H1 (cell line): Measurements from ENCODE around the gene CELF4. TPM values are rescaled to one million over a fixed set of nuclear protein-coding genes. Genes with fewer than 3 reads are reported as not detected.
A peak's percentile ranks its signal among the peaks of the same experiment; 100 is the strongest.

Experiments
- CTCF ChIA-PET: fragments of 300-600 bp; sonication (Branson Sonifier 250); formaldehyde crosslinking; loops from one replicate; lab custom pipeline; 2021; ENCODE audit not compliant: partially characterized antibody; lab: Charles Lee
- POLR2A ChIA-PET: fragments of 300-600 bp; sonication (Branson Sonifier 250); formaldehyde crosslinking; loops from one replicate; lab custom pipeline; 2021; ENCODE audit warnings: inconsistent platforms; ENCODE audit not compliant: partially characterized antibody; lab: Charles Lee
- DNase-seq, 2 experiments: peaks; one replicate each; pipeline versions ENCODE4 v3.0.0 to v3.0.0-alpha.2; 2010 to 2022; ENCODE audit warnings: low spot score in 2 of 2, low read depth in 1 of 2, mixed read lengths in 1 of 2
- FAIRE-seq: peaks from 2 replicates; lab custom pipeline; 2011; peaks lifted over from hg19 to GRCh38; lab: Jason Lieb, UNC
- H2AFZ ChIP-seq: 2 replicates; pipeline ENCODE4 v1.8.1; 2012; ENCODE audit warnings: low read length, inconsistent platforms
- H2AK5ac ChIP-seq: 2 replicates; pipeline ENCODE4 v1.6.1; 2013; ENCODE audit warnings: low read depth, low read length
- H2BK120ac ChIP-seq: replicated peaks from 2 replicates; pipeline ENCODE3; 2013; ENCODE audit warnings: low read depth, low read length, inconsistent platforms
- H2BK12ac ChIP-seq: 2 replicates; pipeline ENCODE4 v1.6.1; 2013; ENCODE audit warnings: low read depth, low read length
- H2BK15ac ChIP-seq: 2 replicates; pipeline ENCODE4 v1.6.1; 2013; ENCODE audit warnings: low read length
- H2BK20ac ChIP-seq: 2 replicates; pipeline ENCODE4 v1.6.1; 2013; ENCODE audit warnings: low read length
- H2BK5ac ChIP-seq: 2 replicates; pipeline ENCODE4 v1.6.1; 2013; ENCODE audit warnings: low read depth, low read length
- H3K14ac ChIP-seq: 2 replicates; pipeline ENCODE4 v1.6.1; 2013; ENCODE audit warnings: inconsistent platforms; ENCODE audit not compliant: insufficient read length
- H3K18ac ChIP-seq: 2 replicates; pipeline ENCODE4 v1.6.1; 2013; ENCODE audit warnings: low read length; ENCODE audit errors: extremely low read depth
- H3K23ac ChIP-seq: 2 replicates; pipeline ENCODE4 v1.6.1; 2013; ENCODE audit warnings: inconsistent platforms; ENCODE audit not compliant: insufficient read length
- H3K23me2 ChIP-seq: 2 replicates; pipeline ENCODE4 v1.6.1; 2013; ENCODE audit warnings: low read depth, low read length
- H3K27ac ChIP-seq: 2 replicates; pipeline ENCODE4 v1.6.1; 2011; ENCODE audit warnings: low read depth, low read length, inconsistent platforms
- H3K27me3 ChIP-seq, 4 experiments: replicated peaks in 1 of 4; 1 replicate in 1 of 4; 2 replicates in 3 of 4; pipeline versions ENCODE4 v1.6.1 to v1.8.1; 2011 to 2013; ENCODE audit warnings: low read length in 3 of 4, mild to moderate bottlenecking in 3 of 4, inconsistent platforms in 2 of 4, mixed read lengths in 2 of 4, moderate library complexity in 1 of 4; ENCODE audit not compliant: control insufficient read depth in 3 of 4, insufficient read depth in 3 of 4; ENCODE audit errors: extremely low read depth in 1 of 4
- H3K36me3 ChIP-seq, 4 experiments: 2 replicates each; pipeline versions ENCODE4 v1.6.1 to v1.8.1; 2011 to 2013; ENCODE audit warnings: mild to moderate bottlenecking in 4 of 4, low read length in 3 of 4, moderate library complexity in 2 of 4, control low read depth in 1 of 4, inconsistent platforms in 1 of 4; ENCODE audit not compliant: insufficient read depth in 4 of 4, control insufficient read depth in 2 of 4
- H3K4ac ChIP-seq: replicated peaks from 2 replicates; pipeline ENCODE3; 2013; ENCODE audit warnings: low read length, low read depth, mixed read lengths, inconsistent platforms; ENCODE audit not compliant: insufficient read length
- H3K4me1 ChIP-seq, 4 experiments: replicated peaks in 1 of 4; 1 replicate in 1 of 4; 2 replicates in 3 of 4; pipeline versions ENCODE4 v1.6.1 to v1.8.1; 2011 to 2013; ENCODE audit warnings: low read length in 3 of 4, inconsistent platforms in 2 of 4, mixed read lengths in 1 of 4; ENCODE audit not compliant: insufficient read depth in 4 of 4, control insufficient read depth in 3 of 4
- H3K4me2 ChIP-seq, 2 experiments: 2 replicates each; pipeline versions ENCODE4 v1.6.1 to v1.8.1; 2011 to 2013; ENCODE audit warnings: low read depth in 2 of 2, low read length in 2 of 2, control low read depth in 1 of 2, inconsistent platforms in 1 of 2, mild to moderate bottlenecking in 1 of 2; ENCODE audit not compliant: insufficient read depth in 1 of 2
- H3K4me3 ChIP-seq, 4 experiments: fragments of 200-600, 300-600 bp in 1 of 4; sonication (generic), shearing (Covaris generic), sonication (Bioruptor Twin) in 1 of 4; 2 replicates each; pipeline versions ENCODE4 v1.5.1 to v1.8.1; 2011 to 2016; ENCODE audit warnings: low read length in 4 of 4, low read depth in 3 of 4, control low read depth in 2 of 4, inconsistent platforms in 2 of 4, mild to moderate bottlenecking in 2 of 4, mixed read lengths in 1 of 4, moderate library complexity in 1 of 4; ENCODE audit not compliant: insufficient read depth in 2 of 4; ENCODE audit errors: extremely low read depth in 1 of 4
- H3K56ac ChIP-seq: replicated peaks from 2 replicates; pipeline ENCODE3; 2013; ENCODE audit warnings: low read depth, mild to moderate bottlenecking, mixed read lengths, low read length, inconsistent platforms; ENCODE audit not compliant: insufficient read length
- H3K79me1 ChIP-seq: 2 replicates; pipeline ENCODE4 v1.6.1; 2013; ENCODE audit warnings: low read depth, low read length, control low read depth
- H3K79me2 ChIP-seq, 2 experiments: 2 replicates each; pipeline versions ENCODE4 v1.6.1 to v1.8.1; 2012 to 2013; ENCODE audit warnings: low read length in 2 of 2, mild to moderate bottlenecking in 2 of 2, inconsistent platforms in 1 of 2; ENCODE audit not compliant: insufficient read depth in 2 of 2, control insufficient read depth in 1 of 2
- H3K9ac ChIP-seq, 4 experiments: replicated peaks in 1 of 4; 1 replicate in 1 of 4; 2 replicates in 3 of 4; pipeline versions ENCODE4 v1.6.1 to v1.8.1; 2011 to 2013; ENCODE audit warnings: low read depth in 3 of 4, low read length in 3 of 4, control low read depth in 2 of 4, mild to moderate bottlenecking in 2 of 4, moderate library complexity in 2 of 4, inconsistent platforms in 1 of 4; ENCODE audit errors: extremely low read depth in 1 of 4
- H3K9me3 ChIP-seq, 2 experiments: 2 replicates each; pipeline versions ENCODE4 v1.6.1 to v1.8.1; 2012 to 2013; ENCODE audit warnings: mild to moderate bottlenecking in 2 of 2, moderate library complexity in 2 of 2, control low read depth in 1 of 2, inconsistent platforms in 1 of 2, low read depth in 1 of 2, low read length in 1 of 2, mixed read lengths in 1 of 2; ENCODE audit not compliant: insufficient read depth in 2 of 2
- H4K20me1 ChIP-seq, 2 experiments: replicated peaks in 1 of 2; 2 replicates each; pipeline versions ENCODE3 to v1.8.1; 2011 to 2013; ENCODE audit warnings: inconsistent platforms in 2 of 2, low read length in 2 of 2, mild to moderate bottlenecking in 1 of 2; ENCODE audit not compliant: insufficient read depth in 2 of 2, control insufficient read depth in 1 of 2
- H4K5ac ChIP-seq: 2 replicates; pipeline ENCODE4 v1.6.1; 2013; ENCODE audit warnings: low read length, low read depth, mixed read lengths, inconsistent platforms; ENCODE audit not compliant: insufficient read length
- H4K8ac ChIP-seq: 2 replicates; pipeline ENCODE4 v1.8.0; 2013; ENCODE audit warnings: mild to moderate bottlenecking, moderate library complexity, low read length, inconsistent platforms; ENCODE audit not compliant: insufficient read depth; ENCODE audit errors: extremely low read depth
- H4K91ac ChIP-seq: replicated peaks from 2 replicates; pipeline ENCODE3; 2013; ENCODE audit warnings: low read length, mixed read lengths, inconsistent platforms; ENCODE audit not compliant: insufficient read length
- CBX8 ChIP-seq: fragments of 300-800, 300-1000 bp; sonication (generic); IDR thresholded peaks from 2 replicates; pipeline ENCODE4 v1.7.1; 2016; ENCODE audit warnings: low read depth, low read length, borderline replicate concordance
- CTBP2 ChIP-seq: IDR thresholded peaks from 2 replicates; pipeline ENCODE4 v1.7.0; 2011; ENCODE audit warnings: borderline replicate concordance, mild to moderate bottlenecking, moderate library complexity, mixed read lengths, low read length; ENCODE audit not compliant: insufficient read depth, insufficient read length
- FOSL1 ChIP-seq: IDR thresholded peaks from 2 replicates; pipeline ENCODE4 v1.6.1; 2011; ENCODE audit warnings: mild to moderate bottlenecking, low read depth, low read length, moderate library complexity; ENCODE audit not compliant: insufficient read depth
- HDAC2 ChIP-seq, 2 experiments: fragments of 300-600 bp in 1 of 2; sonication (generic) in 1 of 2; IDR thresholded peaks; 2 replicates each; pipeline ENCODE4 v1.6.1; 2011 to 2012; ENCODE audit warnings: low read depth in 2 of 2, low read length in 2 of 2, mild to moderate bottlenecking in 2 of 2, moderate library complexity in 2 of 2, borderline replicate concordance in 1 of 2, inconsistent platforms in 1 of 2
- HDAC6 ChIP-seq: IDR thresholded peaks from one replicate; pipeline ENCODE4 v1.7.1; 2012; ENCODE audit warnings: low read depth, mild to moderate bottlenecking, inconsistent platforms, low read length, moderate library complexity
- JUN ChIP-seq: IDR thresholded peaks from 2 replicates; pipeline ENCODE4 v1.6.1; 2011; ENCODE audit warnings: low read depth, mild to moderate bottlenecking, improper control_type of control experiment, low read length
- PHF8 ChIP-seq: fragments of 200-600 bp; sonication (generic); conservative IDR thresholded peaks from 2 replicates; pipeline ENCODE4 v1.7.1; 2012; ENCODE audit warnings: low read depth, mild to moderate bottlenecking, inconsistent platforms, low read length, moderate library complexity
- RAD21 ChIP-seq, 2 experiments: IDR thresholded peaks in 1 of 2; conservative IDR thresholded peaks in 1 of 2; 2 replicates each; pipeline ENCODE4 v1.6.1; 2011; ENCODE audit warnings: low read depth in 2 of 2, low read length in 2 of 2, improper control_type of control experiment in 1 of 2, inconsistent platforms in 1 of 2, mild to moderate bottlenecking in 1 of 2, moderate library complexity in 1 of 2
- RFX5 ChIP-seq: IDR thresholded peaks from 2 replicates; pipeline ENCODE4 v1.6.1; 2011; ENCODE audit warnings: low read depth, low read length, improper control_type of control experiment, borderline replicate concordance
- SIN3A ChIP-seq, 2 experiments: IDR thresholded peaks in 1 of 2; conservative IDR thresholded peaks in 1 of 2; 2 replicates each; pipeline ENCODE4 v1.6.1; 2011 to 2012; ENCODE audit warnings: low read length in 2 of 2, improper control_type of control experiment in 1 of 2, low read depth in 1 of 2, mild to moderate bottlenecking in 1 of 2
- TEAD4 ChIP-seq: IDR thresholded peaks from 2 replicates; pipeline ENCODE4 v1.6.1; 2012; ENCODE audit warnings: low read depth, low read length, inconsistent platforms, mixed read lengths
- WGBS, 2 experiments: shearing (Covaris generic) in 1 of 2; methylation state at CpG; one replicate each; pipeline versions ENCODE4 v1.1.6 to v1.1.7; 2013 to 2015; ENCODE audit warnings: low lambda C conversion rate in 2 of 2, mixed read lengths in 2 of 2, inconsistent platforms in 1 of 2, low coverage in 1 of 2, missing lambda C conversion rate in 1 of 2; ENCODE audit not compliant: insufficient replicate concordance in 2 of 2, insufficient coverage in 1 of 2, insufficient read length in 1 of 2; ENCODE audit errors: extremely low coverage in 1 of 2, missing lambda C conversion rate in 1 of 2; 5-methylcytosine and 5-hydroxymethylcytosine counted together
- polyA plus RNA-seq, 7 experiments: library from polyadenylated mRNA; depleted of rRNA in 3 of 7; stranded (reverse) in 5 of 7; unstranded in 2 of 7; fragments of >200 nt in 5 of 7; fragments of 200-250 nt in 2 of 7; gene quantifications; 1 replicate in 5 of 7; 2 replicates in 1 of 7; 4 replicates in 1 of 7; pipeline versions ENCODE4 v1.2.1 to v1.2.3, GENCODE V29; 2011 to 2013; ENCODE audit warnings: missing spikeins in 2 of 7, mixed read lengths in 2 of 7
- total RNA-seq: library from RNA; stranded (reverse); fragmentation: NEBNext Ultra II Directional; extraction: Animal tissue kit (Norgen Biotek cat#: 25700); gene quantifications from 2 replicates; pipeline ENCODE4 v1.2.1, GENCODE V29; 2021
- TF ChIP-seq, protein P1 (sequence below): IDR thresholded peaks from 2 replicates; pipeline ENCODE4 v1.6.1; 2012; ENCODE audit warnings: inconsistent platforms

Gene CELF4
- total and polyA plus RNA-seq, 2 of the 8 experiments (the other 6 are each of a cell fraction or from before 2014, with no cell fraction given): 1.6 to 3.4 TPM

DNA sequence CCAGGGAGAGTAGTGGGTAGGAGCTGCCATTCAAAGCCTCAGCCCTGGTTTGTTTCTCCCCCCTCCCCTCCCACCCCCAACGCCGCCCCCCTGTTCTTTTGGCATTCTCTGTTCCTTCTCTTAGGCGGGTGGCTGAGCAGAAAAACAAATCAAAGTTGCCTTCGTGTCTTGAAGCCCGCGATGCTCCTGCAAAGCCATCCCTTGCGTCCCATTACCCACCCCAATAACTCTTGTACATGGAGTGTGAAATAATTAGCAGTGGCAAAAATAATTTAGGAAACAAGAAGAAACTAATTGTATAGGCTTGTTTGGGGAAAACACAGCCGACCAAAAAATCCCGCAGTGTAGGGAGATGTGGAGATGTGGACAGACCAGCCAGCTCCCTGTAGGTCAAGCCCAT is 59.6 kb downstream of the CELF4 start:
- Histone ChIP-seq H3K4me3 (no peak overlapping the region), H4K8ac (0 out of 2 replicates have a peak overlapping the region, but pooled peaks have one; percentile 12), H4K5ac (no peak overlapping the region), H2AK5ac (no peak overlapping the region), H3K23me2 (no peaks in the 10 kb centered on the region), H3K79me1 (no peaks in the 10 kb centered on the region), H2BK120ac (no peak overlapping the region), H3K23ac (no peak overlapping the region), H2BK5ac (no peak overlapping the region), H4K91ac (no peak overlapping the region), H3K4me1 (no peaks in the 10 kb centered on the region; a peak in 1 of 7 replicates), H2BK15ac (no peak overlapping the region), H3K56ac (no peak overlapping the region), H3K36me3 (no peaks in the 10 kb centered on the region), H3K18ac (no peak overlapping the region), H3K4me2 (no peak overlapping the region), H3K9ac (no peak overlapping the region), H3K9me3 (no peaks in the 10 kb centered on the region), H3K14ac (no peak overlapping the region), H3K27me3 (no peaks in the 10 kb centered on the region), H4K20me1 (no peaks in the 10 kb centered on the region), H2AFZ (no peak overlapping the region), H2BK20ac (no peak overlapping the region), H3K27ac (no peak overlapping the region), H3K79me2 (no peaks in the 10 kb centered on the region), H3K4ac (no peak overlapping the region), H2BK12ac (no peak overlapping the region)
- WGBS, 2 experiments: 79% methylated on average over 7 of the region's 9 CpGs; no CpG with 5 or more reads in 1 of the 2 experiments
- ChIA-PET CTCF (interaction anchor here (1.1 kb wide), 2 partner anchors 16 to 32 kb away, joined by 3 to 4 read pairs; no protein-coding TSS in a partner anchor), POLR2A (no interaction called here)
- no peak for FAIRE-seq
- DNase-seq: no peak
- TF ChIP-seq CTBP2 (no peak), TEAD4 (no peak), PHF8 (no peak), SIN3A (conservative IDR thresholded peaks at IDR 0.05 in 1 of 2, IDR thresholded peaks at IDR 0.05 in 1 of 2; ENCODE audit: low read depth in 1 of 2, low read length in 2 of 2) (no peak), RFX5 (no peak), HDAC6 (no peak), FOSL1 (no peak), CBX8 (no peak), HDAC2 (IDR thresholded peaks at IDR 0.05; ENCODE audit: borderline replicate concordance in 1 of 2, low read depth in 2 of 2, low read length in 2 of 2) (no peak), RAD21 (IDR thresholded peaks at IDR 0.05 in 1 of 2, conservative IDR thresholded peaks at IDR 0.05 in 1 of 2; ENCODE audit: low read depth in 2 of 2, low read length in 2 of 2) (no peak), JUN (no peak)
- TF ChIP-seq, protein P1, sequence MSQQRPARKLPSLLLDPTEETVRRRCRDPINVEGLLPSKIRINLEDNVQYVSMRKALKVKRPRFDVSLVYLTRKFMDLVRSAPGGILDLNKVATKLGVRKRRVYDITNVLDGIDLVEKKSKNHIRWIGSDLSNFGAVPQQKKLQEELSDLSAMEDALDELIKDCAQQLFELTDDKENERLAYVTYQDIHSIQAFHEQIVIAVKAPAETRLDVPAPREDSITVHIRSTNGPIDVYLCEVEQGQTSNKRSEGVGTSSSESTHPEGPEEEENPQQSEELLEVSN: no peak
